HG03457 (cell line): Measurements from ENCODE around the gene DOCK2.
"Not testable (repeated sequence)": the region's sequence is repeated elsewhere in the genome, so short reads cannot be mapped to it uniquely, and the experiment has no call there.

ENCODE experiments used
- ATAC-seq: cut with Tn5 transposase; IDR thresholded peaks from one replicate; pipeline ENCODE4 v1.9.1; 2021; ENCODE audit warnings: moderate number of reproducible peaks; ENCODE audit not compliant: unreplicated experiment

Gene DOCK2

DNA sequence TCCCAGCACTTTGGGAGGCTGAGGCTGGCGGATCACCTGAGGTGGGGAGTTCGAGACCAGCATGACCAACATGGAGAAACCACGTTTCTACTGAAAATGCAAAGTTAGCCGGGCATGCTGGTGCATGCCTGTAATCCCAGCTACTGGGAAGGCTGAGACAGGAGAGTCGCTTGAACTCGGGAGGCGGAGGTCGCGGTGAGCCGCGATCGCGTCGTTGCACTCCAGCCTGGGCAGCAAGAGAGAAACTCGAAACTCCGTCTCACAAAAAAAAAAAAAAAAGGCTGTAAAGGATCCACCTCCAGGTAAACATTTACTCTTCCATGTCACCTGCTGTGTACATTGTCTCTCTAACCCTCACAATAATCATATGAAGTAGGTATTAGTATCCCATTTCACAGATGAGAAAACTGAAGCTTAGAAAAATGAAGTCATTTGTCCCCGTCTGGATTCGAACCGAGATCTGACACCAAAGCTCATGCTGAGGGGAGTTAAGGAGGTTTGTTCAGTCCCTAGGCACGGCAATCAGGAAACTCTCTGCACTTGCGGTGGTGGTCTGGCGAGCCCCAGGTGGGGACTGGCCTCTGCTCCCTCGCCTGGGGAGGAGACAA, 494 bp upstream of the DOCK2 start:
- ATAC-seq, result no peak

DNA sequence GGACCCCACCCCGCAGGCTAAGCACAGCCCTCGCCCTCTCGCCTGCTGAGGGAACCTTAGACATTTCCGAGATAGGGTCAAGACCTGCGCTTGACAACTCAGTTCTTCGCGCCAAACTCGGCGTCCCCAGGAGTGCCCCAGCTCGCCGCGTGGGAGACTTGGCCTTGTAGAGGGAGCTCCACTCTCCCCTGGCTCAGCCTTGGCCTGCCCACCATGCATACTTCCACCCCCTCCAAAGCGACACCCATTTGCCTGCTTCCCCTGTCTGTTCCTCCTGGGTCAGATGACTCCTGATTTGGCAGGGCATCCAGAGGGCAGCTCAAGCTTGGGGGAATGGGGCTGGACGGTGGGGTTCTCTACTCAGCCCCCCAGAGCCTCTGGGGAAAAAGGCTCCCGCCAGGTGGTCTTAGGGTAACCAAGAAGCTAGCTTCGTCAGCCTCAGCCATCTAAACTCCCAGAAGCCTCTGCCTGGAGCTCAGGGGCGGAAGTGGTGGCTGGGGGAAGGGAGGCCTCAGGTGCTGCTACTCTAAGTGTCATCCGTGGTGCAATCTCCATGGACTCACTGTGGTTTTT, 560 bp downstream of the DOCK2 start:
- ATAC-seq, result peak; percentile 55

DNA sequence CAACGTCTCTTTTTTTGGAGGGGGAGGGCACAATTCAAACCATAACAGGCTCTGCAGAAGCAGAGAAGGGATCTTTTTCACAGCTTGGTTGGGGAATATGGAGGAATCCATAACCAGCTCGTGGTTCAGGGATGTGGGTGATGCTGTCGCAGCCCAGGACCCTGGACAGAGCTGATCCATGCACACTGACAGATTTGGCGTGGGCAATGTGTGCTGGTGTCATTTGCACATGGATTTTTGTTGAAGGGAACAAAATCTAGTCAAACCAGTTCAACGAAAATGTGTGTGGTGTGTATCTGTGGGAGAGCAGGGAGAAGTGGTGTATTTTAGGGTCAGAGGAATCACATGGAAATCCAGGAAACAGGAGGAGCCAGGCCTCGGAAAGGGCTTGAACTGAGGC, 4.2 kb downstream of the DOCK2 start:
- ATAC-seq, result no peak

DNA sequence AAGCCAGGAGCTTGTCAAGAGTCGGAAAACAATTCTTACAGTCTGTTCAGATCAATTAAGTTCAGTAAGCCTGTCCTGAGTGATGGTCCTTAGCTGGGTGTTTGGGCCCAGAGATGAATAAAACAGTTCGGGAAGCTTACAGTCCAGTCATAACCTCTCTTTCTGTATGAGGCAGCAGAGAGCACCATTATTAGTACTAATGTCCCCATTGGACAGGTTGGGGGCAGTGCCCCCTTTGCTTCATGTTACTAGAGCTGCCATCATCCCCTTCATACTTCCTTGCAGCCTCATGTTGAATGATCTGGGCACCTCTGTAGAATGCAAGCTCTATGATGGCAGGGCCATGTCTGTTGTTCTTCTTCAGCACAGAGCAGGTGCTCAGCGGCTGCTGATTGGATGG, 9.8 kb downstream of the DOCK2 start:
- no peak for ATAC-seq

DNA sequence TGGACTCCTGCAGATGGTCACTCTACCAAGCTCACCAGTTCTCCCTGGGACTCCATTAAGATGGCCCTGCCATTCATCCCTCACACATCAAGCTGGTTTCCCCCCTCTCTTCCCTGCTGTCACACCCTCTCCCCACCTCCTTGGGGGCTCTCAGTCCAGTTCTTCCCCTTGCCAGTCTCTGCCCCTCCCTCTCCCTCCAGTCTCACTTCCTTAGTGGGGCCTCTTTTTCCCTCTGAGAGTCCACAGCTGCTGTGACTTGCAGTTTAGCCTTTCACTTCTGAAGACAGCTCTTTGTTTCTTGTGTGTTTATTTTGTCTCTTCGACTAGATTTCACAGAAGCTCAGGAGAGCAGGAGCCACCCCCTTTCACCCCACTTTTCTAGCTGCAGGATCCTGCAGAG, 10.5 kb downstream of the DOCK2 start:
- no peak for ATAC-seq

DNA sequence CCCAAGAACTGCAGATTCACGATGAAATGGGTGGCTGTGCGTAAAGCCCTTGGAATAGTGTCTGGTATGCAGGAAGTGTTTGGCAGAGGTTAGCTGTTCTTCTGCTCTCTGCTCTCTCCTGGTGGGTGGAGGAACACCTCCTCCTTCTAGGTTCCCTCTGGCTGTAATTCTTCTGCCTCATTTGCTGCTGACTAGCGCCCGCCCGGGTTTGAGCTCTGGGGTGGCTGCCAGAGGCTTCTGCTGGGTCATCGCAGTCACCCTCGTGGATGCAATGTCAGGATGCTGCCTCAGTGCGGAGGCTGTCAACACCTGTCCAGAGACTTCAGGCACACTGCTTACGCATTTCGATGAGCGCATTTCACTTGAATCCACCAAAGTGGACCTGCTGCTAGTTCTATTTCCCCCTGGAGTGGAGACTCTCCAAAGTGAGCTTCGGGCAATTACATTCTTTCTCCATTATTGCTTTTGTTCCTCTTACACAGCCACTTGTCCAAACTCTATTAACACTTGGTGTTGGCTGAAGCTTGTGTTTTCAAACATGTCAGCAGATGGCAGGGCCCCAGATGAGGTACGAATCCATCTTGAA, 11.7 kb downstream of the DOCK2 start:
- no peak for ATAC-seq

DNA sequence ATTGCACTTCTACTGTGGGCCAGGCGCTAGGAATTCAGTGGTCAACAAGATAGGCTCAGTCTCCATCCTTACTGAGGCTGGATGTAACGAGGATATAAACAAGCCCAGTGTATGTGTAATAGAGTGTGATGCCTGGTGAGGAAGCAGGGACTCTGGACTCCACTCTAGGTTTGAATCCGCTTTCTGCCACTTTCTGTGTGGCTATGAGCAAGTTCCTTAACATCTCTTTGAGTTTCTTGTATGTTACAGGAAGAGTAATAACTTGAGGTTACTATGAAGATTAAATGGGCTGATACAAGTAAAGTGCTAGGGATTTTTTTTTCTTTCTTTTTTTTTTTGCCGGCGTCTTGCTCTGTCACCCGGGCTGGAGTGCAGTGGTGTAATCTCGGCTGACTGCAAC, 12.4 kb downstream of the DOCK2 start:
- ATAC-seq, result no peak

DNA sequence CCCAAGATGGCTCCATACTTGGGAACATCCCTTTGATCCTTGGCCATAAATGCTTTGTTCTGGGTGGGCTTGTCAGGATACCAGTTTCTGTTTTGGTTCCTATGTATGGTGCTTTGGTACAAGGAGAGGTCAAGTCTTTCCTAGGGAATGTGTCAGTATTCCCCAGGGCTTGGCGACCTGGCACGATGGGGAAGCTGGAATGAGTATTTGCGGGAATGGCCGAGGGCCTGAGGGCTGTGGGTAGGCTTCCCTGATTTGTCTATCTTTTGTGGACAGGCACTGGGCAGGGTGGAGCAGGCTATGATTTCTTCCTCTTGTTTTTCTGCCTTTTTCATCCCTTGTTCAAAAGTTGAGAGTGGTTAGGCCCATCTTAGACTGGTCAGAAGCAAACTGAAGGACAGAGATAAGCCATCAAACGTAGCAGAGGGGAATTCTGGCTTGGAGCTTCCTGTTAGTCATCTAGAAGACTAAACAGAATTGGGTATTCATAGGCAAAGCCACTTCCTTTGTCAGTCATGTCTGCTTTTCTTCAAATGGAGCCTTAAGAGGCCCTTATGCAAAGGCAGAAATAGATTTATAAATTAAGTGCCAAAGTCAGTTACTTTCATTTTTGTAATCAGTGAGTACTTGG, 13.7 kb downstream of the DOCK2 start:
- peak; percentile 58 for ATAC-seq

DNA sequence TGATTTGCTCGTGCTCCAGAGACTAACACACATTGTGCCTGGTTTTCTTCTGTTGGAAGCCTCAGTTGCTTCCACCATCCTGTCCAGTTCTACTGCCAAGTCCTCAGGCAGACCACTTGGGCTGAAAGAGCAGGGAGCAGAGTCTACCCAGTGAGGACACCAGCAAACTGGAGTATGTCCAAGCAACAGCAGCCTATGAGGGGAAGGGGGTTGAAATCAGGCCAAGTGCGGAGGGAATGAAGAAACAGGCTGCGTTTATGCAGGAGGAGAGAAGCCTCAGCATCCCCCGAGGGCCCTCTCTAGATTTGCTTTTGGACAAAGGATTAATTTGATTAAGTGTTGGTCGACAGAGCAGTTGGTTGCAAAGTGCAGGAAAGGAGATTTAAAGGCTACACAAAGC, 14.5 kb downstream of the DOCK2 start:
- ATAC-seq, result no peak

DNA sequence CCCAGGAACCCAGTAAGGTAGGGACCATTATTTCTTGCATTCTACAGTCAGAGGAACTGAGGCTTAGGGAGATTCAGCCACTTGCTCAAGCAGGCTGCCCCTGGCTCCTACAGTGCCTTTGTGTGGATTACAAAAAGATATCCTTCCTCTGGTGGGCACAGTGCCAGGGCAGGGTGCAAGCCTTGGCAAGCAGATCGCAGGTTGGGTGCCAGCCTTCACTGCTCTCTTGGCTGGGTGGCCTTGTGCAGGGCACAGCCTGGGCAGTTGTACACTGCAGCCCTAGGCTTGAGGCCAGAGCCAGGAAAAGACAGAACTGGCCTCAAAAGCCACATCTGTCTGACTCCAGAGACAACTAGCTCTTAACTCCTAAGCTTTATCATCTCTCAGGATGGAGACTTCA, 15.0 kb downstream of the DOCK2 start:
- no peak for ATAC-seq

DNA sequence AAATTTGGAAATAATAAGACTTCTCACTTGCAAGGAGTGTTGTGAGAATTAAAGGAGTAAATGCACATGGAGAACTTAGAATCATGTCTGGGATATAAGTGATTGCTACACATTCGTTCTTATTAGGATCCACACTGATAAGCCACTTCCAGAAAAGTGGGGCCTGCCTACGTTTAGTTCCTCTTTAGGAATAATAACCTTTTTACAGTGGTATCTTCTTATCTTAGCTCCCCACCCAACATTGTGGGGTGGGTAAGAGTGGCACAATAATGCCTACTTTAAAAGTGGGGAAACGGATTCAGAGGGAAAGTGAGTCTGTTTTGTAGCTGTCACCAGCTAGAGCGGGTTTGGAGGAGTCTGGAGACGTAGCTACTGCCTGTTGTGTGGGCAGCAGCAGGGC, 16.0 kb downstream of the DOCK2 start:
- no peak for ATAC-seq

DNA sequence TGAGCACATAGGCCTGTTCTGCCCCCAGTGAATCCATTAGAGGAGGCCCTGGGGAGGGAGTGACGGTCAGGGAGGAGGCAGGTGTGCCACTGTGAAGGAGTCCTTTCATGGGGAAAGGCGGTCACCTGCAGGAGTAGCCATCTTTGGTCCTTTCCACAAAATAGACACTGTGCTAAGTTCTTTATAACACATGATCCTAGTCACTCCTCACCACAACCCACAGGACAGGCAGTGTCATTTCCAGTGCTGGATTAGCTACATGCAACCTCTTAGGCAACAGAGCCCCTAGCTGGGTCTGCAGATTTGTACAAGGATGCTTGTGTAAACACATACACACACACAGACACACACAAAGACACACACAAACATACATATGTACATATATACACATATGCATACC, 18.3 kb downstream of the DOCK2 start:
- no peak for ATAC-seq

DNA sequence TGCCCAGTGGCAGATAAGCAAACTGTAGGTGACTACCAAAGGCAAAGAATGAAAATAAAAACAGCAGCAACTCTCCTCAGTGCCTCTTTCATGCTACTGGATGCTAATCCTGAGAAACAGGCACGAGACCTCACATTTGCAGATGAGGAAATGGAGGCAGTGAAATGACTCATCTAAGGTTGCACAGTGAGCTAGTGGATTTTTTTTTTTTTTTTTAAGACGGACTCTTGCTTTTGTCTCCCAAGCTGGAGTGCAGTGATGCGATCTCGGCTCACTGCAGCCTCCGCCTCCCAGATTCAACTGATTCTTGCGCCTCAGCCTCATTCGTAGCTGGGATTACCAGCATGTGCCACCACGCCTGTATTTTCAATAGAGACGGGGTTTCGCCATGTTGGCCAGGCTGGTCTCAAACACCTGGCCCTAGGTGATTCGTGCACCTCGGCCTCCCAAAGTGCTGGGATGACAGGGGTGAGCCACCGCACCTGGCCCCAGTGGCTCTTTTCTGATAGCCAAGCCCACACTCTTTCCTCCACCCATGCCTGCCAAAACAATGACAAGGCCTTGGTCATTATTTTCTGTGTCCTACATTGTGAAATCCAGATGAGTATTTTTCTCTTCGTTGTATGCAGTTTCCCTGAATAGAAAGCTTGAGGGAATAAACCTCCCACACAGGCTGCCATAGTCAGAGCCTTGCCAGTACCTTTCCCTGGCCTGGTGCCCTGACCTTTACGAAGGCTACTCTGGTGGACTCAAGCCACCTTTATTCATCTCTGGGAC, 19.2 kb downstream of the DOCK2 start:
- peak; percentile 69 for ATAC-seq

DNA sequence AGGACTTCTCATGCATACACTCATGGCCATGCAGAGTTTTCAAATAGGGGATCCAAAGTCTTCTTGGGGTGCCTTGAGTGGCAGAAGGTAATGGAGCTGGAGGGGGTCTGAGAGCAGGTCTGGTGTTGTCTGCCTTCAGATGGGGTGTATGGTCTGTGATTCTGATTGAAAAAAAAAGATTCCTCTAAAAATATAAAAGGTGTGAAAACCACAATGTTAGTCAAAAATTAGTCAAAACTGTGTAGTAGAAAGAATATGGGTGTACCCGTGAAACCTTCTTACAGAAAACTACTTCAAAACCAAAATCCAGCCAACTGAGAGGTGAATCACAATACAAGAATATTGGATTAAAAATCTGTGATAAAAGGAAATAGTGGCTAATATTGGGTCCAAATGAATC, 20.1 kb downstream of the DOCK2 start:
- no peak for ATAC-seq

DNA sequence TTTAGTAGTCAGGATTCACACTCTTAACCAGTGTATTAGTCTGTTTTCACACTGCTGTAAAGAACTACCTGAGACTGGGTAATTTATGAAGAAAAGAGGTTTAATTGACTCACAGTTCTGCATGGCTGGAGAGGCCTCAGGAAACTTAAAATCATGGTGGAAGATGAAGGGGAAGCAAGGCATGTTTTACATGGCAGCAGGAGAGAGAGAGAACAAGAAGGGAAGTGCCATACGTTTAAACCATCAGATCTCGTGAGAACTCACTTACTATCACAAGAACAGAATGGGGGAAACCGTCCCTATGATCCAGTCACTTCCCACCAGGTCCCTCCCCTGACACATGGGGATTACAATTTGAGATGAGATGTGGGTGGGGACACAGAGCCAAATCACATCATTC, 25.4 kb downstream of the DOCK2 start:
- ATAC-seq, result not testable (repeated sequence)

DNA sequence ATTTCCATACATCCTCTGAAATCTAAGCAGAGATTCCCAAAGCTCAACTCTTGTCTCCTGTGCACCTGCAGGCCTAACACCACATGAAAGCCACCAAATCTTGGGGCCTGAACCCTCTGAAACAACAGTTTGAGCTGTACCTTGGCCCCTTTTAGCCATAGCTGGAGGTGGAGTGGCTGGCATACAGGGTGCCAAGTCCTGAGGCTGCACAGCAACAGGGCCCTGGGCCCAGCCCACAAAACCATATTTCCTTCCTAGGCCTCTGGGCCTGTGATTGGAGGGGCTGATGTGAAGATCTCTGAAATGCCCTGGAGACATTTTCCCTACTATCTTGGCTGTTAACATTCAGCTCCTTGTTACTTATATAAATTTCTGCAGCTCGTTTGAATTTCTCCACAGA, 26.5 kb downstream of the DOCK2 start:
- no peak for ATAC-seq

DNA sequence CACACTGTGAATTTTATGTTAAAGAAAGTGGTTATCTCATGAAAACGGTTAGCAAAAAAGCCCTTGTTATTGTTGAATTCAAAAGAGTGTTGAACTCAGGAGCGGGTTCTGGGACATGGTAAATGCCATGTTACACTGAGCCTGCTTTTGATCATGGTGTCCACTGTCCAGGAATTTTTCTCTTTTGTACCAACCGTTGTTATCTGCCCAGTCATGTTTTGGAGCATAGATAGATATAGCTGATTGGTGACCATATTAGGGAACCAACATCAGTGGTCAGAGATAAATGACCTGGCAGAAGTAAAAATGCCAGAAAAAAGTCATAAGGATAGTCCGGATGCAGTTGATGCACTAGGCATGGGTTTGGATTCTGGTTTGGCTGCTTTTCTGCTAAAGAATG, 29.3 kb downstream of the DOCK2 start:
- no peak for ATAC-seq

DNA sequence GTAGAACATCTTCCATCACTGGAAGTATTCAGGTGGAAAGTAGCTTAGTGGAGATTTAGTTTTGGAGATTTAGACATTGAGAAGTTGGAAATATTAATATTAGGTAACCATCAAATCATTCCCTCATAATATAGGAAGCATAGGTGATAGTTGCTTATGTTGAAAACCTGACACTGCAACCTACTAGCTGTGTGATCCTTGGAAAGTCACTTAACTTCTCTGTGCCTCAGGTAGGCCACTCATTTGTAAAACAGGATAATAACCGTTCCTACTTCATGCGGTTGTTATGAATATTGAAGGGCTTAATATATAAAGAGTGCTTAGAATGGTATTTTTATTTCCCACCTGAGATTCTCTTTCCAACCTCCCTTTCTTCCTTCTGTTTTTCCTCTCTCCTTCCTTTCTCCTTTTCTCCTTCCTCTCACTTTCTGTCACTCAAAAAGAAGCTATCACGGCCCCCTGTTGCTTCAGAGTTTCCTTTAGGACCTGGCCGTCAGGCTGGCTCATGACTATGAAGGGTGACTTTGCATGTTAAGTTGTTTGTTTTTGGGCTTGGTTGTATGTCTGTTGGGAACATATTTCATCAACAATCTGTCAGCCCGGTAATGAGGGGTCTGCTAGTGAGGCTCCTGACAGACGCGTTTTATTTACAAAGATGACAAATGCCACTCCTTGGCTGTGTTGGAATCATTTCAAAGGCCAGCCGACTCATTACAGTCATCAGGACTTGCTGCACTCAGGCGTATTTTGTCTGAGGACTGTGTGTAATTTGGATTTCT, 31.0 kb downstream of the DOCK2 start:
- ATAC-seq, result no peak

DNA sequence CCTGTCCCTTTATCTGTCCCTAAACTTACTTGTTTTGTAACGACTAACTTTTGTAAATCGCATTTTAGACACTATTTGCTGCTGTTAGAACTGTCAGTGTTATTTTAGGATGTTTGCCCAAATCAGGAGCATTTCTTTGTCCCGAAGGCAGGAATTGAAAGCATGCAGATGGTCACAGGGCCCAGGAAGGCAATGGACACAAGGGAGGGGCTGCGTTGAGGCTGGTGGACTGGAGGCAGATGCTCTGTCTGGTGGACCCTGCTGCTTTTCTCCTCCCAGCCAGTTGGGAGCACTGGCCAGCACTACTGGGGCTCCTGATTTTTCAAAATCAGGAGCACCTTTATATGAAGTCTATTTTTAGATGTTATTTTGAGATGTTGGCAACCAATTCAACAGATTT, 31.7 kb downstream of the DOCK2 start:
- no peak for ATAC-seq

DNA sequence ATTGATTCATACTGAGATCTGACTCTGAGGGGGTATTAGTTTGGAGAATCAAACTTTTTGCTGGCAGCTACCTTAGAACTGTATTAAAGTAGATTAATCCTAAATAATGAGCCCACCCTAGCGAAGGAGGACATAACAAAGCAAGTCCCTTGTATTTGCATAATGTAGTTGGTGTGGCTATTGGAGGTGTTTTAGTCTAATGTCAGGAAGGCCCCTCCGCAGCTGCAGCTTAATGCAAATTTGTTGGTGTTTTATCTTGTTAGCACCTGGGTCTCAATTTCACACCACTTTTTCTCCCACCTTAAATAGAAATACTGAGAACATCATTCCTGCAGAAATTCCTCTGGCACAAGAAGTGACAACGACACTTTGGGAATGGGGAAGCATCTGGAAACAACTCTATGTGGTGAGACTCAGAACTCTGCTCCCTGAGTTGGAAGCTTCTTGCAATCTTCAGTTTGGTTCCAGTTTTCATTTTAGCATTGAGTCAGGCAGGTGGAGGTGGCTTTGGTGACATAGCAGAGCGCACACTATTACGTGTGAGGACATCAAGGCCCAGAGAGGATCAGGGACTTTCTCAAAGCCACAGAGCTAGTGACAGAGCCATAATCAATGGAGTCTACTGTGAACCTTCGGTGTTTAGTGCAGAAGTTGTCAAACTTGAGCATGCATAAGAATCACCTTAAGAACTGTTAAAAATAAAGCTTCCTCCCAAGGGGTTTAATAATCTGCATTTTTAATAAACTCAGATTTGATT, 33.9 kb downstream of the DOCK2 start:
- ATAC-seq, result peak; percentile 96
